ENCODE data around the gene HAPLN2. TPM values are rescaled to one million over a fixed set of nuclear protein-coding genes. Genes with fewer than 3 reads are reported as not detected.
A peak's percentile ranks its signal among the peaks of the same experiment; 100 is the strongest.
"Not testable (repeated sequence)": the region's sequence is repeated elsewhere in the genome, so short reads cannot be mapped to it uniquely, and the experiment has no call there.

The HAPLN2 gene
- polyA plus RNA-seq (ENCODE audit: insufficient read length): 0.63 TPM
- long read RNA-seq, donor 1: 0 reads
- long read RNA-seq, donor 2: 0 reads
- long read RNA-seq, donor 3: 0 reads
- long read RNA-seq, donor 4: 0 reads
- long read RNA-seq, donor 5: 0 reads
- long read RNA-seq, donor 6: 0 reads
- long read RNA-seq, donor 7: 0 reads
- long read RNA-seq, donor 8: 0 reads

DNA sequence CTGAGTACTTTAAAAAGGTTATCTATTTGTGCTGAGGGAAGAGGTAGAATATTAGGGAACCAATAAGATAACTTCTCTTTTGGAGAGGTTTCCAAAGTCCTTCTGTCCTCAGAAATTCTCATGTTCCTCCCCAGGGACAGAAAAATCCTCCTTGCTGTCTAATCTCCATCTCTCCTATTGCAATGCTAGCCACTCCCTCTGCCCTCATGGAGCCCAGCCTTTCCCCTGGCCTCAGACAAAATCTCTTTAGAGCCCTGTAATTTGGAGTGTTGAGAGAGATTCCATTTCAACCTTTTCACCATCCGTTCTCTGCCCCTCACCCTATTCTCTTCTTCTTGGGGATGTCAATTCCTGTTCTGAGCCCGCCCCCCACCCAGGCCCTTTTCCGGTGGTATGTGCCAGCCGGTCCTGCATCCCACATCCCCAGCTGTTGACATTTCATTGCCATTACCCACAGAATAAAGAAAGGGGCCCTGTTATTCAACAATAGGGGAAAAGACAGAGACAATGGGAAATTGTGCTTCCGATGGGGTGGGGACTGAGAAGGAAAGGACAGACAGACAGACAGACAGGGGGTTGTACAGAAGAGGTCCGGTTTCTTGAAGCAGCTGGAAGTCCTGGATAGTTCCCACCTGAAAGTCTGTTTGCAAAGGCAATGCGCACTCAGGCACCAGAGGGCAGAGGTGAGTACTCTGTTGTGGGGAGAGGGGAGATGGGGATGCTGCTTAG lies at the start of gene HAPLN2:
Gene HAPLN2, plus strand, starts transcription at position 563 of the 729 bp plus-strand sequence. CDS start 4,076 bp downstream, outside the sequence.
- no peak for DNase-seq

GRCh38 chr1:156571261-156571852 lies 47.9 kb upstream of the HAPLN2 start:
- no peak for DNase-seq

DNA sequence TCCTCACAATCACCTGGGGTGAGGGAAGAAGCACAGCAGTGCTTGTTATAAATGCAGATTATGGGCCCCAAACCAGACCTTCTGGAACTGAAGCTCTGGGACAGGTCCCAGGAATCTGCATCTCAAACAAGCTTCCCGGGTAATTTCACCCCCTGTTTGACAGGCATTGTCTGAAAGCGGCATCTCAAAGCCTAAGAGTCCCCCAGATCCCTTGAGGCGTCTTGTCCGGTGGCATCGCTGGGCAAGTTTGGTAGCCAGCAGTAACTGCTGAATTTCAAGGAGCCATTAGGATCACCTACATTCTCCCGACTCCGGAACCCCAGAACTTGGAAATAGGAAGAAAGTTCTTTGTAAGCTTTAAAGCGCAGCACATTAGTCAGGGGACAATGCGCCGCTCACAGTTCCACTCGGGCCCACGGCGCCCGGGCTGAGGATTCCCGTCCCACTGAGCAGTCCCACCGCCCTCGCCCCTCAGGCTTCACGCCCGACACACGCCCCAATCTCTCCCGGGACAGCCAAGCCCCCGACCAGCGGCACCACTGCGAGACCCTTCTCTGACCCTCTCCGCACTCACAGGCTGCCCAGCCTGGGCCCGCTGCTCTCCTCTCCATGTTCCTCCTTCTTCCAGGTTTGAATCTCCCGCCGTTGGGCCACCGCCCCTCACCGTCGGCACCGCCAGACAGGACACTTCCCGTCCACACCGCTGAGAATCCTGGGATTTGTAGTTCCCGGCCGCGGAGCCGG lies 47.1 kb upstream of the HAPLN2 start, which contains the start of gene IQGAP3:
Gene IQGAP3, minus strand, starts transcription at position 647 of the 744 bp plus-strand sequence. Its CDS starts 36 bp downstream, at position 611.
- peak; percentile 86 for DNase-seq

DNA sequence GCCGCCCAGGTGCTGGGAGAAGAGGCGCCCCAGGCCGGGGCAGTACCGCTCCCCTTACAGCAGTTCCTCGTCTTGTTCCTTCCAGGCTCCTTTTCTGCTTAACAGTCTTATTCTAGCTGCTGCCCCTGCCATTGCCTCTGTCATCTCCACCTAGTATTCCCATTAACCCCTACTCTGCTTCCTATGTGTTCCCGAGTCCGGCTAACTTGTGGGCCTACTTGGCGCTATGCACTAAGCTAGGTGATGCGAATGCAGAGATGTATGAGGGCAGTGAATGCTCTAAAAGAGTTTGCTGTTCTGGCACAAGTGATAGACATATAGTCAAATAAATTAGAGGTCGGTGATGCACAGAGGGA lies 46.6 kb upstream of the HAPLN2 start:
- DNase-seq: no peak

DNA sequence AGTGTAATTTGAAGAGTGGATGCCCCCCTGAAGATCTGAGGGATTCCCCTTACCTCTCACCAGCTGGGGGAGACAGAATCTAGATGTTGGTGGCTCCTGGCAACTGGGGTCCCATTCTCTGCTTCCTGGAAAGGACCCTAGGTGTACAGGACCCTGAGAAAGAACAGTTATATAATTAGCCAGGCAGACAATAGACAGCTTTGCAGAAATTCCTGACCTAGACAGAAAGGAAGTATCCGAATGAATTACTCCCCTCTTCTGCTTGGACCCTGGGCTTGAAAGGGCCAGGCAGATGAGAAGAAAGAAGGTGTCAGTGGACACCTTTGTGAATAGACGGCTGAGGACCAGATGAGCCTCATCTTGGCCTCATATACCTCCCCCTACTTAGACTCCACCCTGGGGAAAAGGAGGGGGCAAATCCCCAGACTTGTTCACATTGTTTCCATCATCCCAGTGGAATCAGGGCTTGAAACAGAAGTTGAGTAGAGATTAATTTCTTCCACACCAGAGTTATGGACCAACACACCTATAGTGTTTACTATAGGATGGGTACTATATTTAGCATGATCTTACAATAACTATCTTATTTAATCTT lies 45.1 kb upstream of the HAPLN2 start:
- DNase-seq: no peak

- DNase-seq: no peak
Observed at GRCh38 chr1:156577550-156577949, 41.7 kb upstream of the HAPLN2 start.

DNA sequence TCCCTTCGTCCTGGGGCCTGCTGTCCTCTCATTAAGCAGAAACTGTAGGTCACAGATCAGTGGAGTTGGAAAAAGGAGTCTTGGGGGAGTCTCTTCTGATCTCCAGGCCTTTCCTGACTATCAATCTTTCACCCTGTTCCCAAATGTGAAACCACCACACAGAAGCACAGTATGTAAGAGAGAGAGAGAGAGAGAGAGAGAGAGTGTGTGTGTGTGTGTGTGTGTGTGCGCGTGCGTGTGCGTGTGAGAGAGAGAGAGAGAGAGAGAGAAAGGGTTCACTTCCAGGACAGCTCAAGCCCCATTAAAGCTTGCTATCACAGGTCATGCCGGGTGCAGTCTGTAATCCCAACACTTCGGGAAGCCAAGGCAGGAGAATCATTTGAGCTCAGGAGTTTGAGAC lies 41.2 kb upstream of the HAPLN2 start:
- DNase-seq: peak; percentile 58

- no peak for DNase-seq
Observed at GRCh38 chr1:156579472-156579871, 39.7 kb upstream of the HAPLN2 start, which contains the start of gene TTC24. Gene TTC24 (plus strand): TSS chr1:156579723. CDS start chr1:156581365, 1,642 bp downstream.

DNA sequence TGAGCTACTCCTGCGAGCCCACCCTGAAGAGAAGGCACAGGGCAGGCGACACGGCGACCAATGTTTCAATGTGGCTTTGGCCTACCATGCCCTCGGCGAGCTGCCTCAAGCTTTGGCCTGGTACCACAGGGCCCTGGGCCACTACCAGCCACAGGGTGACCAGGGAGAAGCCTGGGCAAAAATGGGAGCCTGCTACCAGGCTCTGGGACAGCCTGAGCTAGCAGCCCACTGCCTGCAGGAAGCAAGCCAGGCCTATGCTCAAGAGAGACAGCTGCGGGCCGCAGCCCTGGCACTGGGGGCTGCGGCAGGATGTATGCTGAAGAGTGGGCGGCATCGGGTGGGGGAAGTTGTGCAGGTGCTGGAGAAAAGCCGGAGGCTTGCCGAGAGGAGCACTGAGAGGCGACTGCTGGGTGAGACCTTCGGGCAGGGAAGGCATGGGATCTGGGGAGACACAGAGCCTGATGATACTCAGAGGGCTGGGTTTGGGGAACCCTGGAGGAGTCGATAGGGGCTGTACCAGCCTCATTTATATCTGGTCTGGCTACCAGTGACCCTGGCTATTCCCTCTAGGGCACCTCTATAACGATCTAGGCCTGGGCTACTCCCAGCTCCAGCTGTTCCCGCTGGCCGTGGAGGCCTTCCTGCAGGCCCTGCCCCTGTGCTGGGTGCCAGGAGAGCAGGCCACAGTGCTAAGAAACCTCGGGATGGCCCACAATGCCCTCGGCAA lies 37.4 kb upstream of the HAPLN2 start:
- DNase-seq: no peak

DNA sequence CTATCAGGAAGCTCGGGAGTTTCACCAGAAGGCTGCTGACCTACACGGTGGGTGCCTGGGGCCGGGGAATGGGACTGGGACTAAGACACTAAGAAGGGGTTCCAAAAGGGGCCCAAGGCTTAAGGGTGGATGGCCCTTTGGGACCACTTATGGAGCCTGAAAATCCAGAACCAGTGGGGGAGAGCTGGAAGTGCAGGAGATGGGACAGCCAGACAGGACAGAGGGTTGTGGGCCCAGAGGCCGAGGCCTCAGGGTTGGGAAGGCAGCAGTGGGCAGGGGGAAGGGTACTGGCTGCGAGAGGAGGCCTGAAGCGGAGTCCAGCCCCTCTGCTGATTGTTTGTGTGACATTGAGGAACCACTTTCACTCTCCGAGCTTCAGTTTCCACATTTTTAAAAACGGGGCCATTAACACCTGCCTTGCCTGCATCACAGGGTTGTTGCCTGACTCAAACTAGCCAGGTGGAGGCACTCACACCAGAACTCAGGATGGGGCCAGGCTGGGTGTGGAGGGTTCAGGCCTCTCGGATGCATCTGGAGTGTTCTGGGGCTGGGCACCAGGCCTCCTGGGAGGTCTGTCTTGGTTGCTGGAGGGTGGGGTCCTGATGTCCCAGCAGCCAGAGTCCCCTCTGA lies 36.7 kb upstream of the HAPLN2 start:
- DNase-seq: no peak

GRCh38 chr1:156583821-156584622 lies 35.2 kb upstream of the HAPLN2 start:
- DNase-seq: peak; percentile 86

DNA sequence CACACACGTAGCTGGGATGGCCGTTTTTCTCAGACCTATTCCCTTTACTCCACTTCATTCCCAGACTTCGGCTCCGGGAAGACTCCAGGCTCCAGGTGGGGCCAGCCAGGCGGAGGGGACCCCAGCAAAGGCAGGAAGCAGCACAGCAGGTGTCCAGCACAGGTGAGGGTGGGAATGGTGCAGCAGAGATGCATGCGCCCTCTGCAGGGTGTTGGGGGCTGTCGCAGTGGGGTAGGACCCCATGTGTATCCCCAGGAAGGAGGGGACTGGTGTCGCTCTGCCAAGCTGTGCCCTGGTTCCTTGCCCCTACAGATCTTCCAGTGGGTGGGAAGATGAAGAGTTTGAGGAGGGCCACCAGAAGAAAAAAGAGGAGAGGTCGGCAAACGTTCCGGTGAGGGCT lies 34.4 kb upstream of the HAPLN2 start:
- no peak for DNase-seq

DNA sequence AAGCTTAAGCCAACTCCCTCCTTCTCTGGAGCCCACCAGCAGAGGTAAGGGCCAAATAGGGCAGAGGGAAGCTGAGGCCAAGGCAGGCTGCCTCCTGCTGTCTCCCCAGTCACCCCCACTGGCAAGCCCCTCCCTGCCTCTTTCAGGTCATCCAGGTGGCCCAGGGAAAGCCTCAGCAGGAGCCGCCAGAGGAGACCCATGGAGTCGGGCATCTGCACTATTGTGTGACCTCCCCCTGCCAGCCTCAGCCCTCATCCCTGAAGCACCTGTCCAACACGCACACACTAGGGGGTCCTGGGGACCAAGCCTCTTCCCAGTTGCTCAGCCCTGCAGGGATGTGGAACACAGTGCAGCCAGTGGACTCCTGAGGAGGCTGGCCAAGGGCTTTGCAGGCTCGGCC lies 32.9 kb upstream of the HAPLN2 start:
- no peak for DNase-seq

- DNase-seq: no peak
Observed at GRCh38 chr1:156586892-156587477, 32.2 kb upstream of the HAPLN2 start.

GRCh38 chr1:156587927-156588326 lies 31.3 kb upstream of the HAPLN2 start:
- DNase-seq: not testable (repeated sequence)

GRCh38 chr1:156589546-156589945 lies 29.7 kb upstream of the HAPLN2 start:
- DNase-seq: no peak

DNA sequence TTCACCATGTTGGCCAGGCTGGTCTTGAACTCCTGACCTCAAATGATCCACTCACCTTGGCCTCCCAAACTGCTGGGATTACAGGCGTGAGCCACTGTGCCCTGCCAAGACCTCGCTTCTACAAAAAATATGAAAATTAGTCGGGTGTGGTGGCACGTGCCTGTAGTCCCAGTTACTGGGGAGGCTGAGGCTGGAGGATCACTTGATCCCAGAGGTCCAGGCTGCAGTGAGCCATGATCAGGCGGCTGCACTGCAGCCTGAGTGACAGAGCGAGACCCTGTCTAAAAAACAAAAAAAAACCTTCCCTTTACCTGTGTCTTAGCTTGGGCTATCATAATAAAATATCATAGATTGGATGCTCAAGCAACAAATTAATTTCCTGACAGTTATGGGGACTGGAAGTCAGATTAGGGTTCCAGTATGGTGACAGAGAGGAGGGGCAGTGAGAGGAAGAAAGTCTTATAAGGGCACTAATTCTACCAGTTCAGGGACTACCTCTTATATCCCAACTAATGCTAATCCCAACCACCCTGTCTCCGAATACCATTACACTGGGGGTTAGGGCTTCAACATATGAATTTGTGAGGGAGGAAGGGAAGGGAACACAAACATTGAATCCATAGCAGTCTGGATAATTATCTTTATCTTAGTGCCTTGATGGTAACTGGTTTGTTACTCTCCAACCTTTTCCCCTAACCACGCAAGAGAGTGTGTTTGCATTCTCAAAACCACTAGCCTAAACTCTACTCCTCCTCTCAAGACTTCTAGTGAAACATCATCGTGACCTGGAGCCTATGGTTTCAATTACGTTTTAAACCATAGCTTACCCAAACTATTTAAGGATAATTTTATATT lies 28.7 kb upstream of the HAPLN2 start:
- no peak for DNase-seq

- no peak for DNase-seq
Observed at GRCh38 chr1:156591181-156591431, 28.1 kb upstream of the HAPLN2 start.

Data from left kidney (tissue), 8 donors.